Retinal pigment epithelial cell (primary cell): ENCODE results near the gene SMARCE1.

ENCODE experiments used
- DNase-seq: peaks from one replicate; pipeline ENCODE4 v3.0.0-alpha.2; 2010; ENCODE audit warnings: low read depth
- H3K4me3 ChIP-seq: 2 replicates; pipeline ENCODE4 v1.5.1; 2011; ENCODE audit warnings: mild to moderate bottlenecking, low read length, control low read depth, moderate library complexity
- CTCF ChIP-seq: conservative IDR thresholded peaks from 2 replicates; pipeline ENCODE4 v1.5.1; 2011; ENCODE audit warnings: low read depth, low read length, control low read depth, inconsistent platforms

Gene SMARCE1

GRCh38 chr17:40605306-40605705 lies 42.3 kb downstream of the SMARCE1 start:
- no peak for TF ChIP-seq CTCF
- no peak overlapping the region for H3K4me3 ChIP-seq
- no peak for DNase-seq

GRCh38 chr17:40604327-40605080 lies 43.1 kb downstream of the SMARCE1 start:
- no peak overlapping the region for H3K4me3 ChIP-seq
- TF ChIP-seq CTCF = no peak
- DNase-seq = no peak

DNA sequence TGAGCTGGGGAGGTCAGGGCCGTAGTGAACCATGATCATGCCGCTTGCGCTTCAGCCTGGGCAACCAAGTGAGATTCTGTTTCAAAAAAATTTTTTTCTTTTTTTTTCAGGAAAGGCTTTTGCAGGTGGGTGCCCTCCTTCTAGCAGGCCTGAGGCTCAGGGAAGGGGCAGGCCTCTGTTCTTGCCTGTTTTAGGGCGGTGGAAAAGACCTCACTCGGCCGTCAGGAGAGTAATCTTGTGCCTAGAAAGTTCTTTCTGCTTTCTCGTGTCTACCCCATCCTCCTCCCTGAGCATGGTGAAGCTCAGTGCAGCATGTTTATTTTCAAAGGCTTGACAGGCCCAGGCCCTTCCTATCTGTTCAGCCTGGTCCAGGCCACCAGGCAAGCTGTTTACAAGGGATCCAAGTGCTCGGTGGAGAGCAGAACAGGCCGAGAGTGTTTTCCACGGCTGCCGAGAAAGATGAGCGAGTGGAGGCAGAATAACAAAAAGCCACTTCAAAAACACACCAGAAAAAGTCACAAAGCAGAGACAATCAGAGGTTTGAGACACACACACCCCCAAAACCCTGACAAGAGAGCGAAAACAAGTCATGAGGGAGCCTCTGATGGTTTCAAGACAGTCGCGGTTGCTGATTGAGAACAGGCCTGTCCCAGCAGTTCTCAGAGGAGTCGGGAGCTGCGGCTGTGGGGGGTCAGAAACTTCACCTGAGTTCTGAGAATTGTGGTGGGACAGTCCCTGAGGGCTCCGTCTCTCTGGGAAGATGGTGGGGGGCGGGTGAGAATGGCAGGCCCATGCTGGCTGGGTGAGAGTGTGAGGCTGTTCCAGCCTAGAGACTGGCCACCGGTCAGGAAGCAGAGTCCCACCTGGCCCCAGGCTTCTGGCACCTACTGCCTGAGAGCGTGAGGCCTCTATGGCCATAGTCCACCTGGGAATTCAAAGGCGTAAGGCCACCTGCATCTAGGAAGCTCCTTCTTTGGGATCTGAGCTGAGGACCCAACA lies 44.9 kb downstream of the SMARCE1 start:
- H3K4me3 ChIP-seq = no peak overlapping the region
- TF ChIP-seq CTCF = no peak
- DNase-seq = no peak

DNA sequence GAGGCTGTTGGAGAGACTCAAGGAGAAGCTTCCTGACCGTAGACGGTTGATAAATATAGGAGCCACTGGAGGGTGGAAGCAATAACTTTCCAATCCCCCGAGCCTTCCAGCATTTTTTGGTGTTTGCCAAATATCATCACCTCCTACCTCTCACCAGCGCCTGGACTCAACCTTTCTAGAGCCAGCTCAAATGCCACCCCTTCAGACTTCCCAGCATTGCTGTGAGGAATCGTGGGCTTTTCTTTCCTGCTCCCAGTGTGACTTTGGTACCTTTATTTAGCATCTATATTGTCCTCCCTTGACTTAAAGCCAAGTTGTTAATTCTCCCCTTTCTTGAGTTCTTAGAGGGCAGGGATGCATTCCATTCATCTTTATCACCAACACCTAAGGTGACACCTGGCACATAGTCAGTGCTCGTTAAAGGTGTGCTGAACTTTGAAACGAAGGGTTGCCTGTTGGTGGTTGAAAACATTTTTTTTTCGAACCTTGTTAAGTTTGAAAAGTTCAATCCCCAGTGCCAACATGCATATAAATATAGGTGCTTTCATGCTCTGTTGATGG lies 47.1 kb downstream of the SMARCE1 start:
- no peak overlapping the region for H3K4me3 ChIP-seq
- no peak for DNase-seq
- TF ChIP-seq CTCF = no peak

- no peak overlapping the region for H3K4me3 ChIP-seq
- no peak for DNase-seq
- TF ChIP-seq CTCF = no peak
Measured at GRCh38 chr17:40599468-40599763, 48.2 kb downstream of the SMARCE1 start.

GRCh38 chr17:40598619-40599467 lies 48.8 kb downstream of the SMARCE1 start:
- no peak for DNase-seq
- TF ChIP-seq CTCF = no peak
- H3K4me3 ChIP-seq = no peak overlapping the region
